HepG2 (cell line): ENCODE data around the gene NUFIP2. TPM values are rescaled to one million over a fixed set of nuclear protein-coding genes. Genes with fewer than 3 reads are reported as not detected.

Experiments
- ARNT2 ChIP-seq: sonication (generic); formaldehyde crosslinking; IDR thresholded peaks from 2 replicates; pipeline ENCODE4 v1.8.0; 2022; ENCODE audit warnings: mild to moderate bottlenecking, low read depth, missing genetic modification reagents, moderate library complexity
- BCL6 ChIP-seq: IDR thresholded peaks from 2 replicates; pipeline ENCODE4 v1.6.1; 2016; ENCODE audit warnings: missing genetic modification reagents, missing compliant biosample characterization
- CBX5 ChIP-seq: sonication (generic); formaldehyde crosslinking; IDR thresholded peaks from 2 replicates; pipeline ENCODE4 v1.4.0; 2020; ENCODE audit warnings: missing genetic modification reagents, borderline replicate concordance
- IKZF1 ChIP-seq: fragments of 450-650 bp; IDR thresholded peaks from 2 replicates; pipeline ENCODE4 v1.7.1; 2016
- ISX ChIP-seq: sonication (generic); formaldehyde crosslinking; conservative IDR thresholded peaks from 2 replicates; pipeline ENCODE4 v1.5.0; 2020; ENCODE audit warnings: missing genetic modification reagents
- ONECUT2 ChIP-seq: sonication (generic); formaldehyde crosslinking; IDR thresholded peaks from 2 replicates; pipeline ENCODE4 v1.4.0; 2020; ENCODE audit warnings: missing genetic modification reagents
- SRSF9 ChIP-seq: fragments of 200-400 bp; formaldehyde crosslinking; IDR thresholded peaks from 2 replicates; pipeline ENCODE4 v1.6.1; 2018; ENCODE audit warnings: borderline replicate concordance, mild to moderate bottlenecking, low read depth, low read length; ENCODE audit not compliant: insufficient read depth, poor library complexity, severe bottlenecking
- THYN1 ChIP-seq: sonication (generic); formaldehyde crosslinking; IDR thresholded peaks from 2 replicates; pipeline ENCODE4 v1.8.1; 2023; ENCODE audit warnings: low read depth, mild to moderate bottlenecking, moderate library complexity, missing genetic modification reagents, borderline replicate concordance
- ZFYVE20 ChIP-seq: sonication (generic); formaldehyde crosslinking; IDR thresholded peaks from 2 replicates; pipeline ENCODE4 v1.8.0; 2023; ENCODE audit warnings: low read depth, mild to moderate bottlenecking, moderate library complexity, missing genetic modification reagents, borderline replicate concordance
- ZIK1 ChIP-seq: sonication (generic); formaldehyde crosslinking; IDR thresholded peaks from 2 replicates; pipeline ENCODE4 v1.5.0; 2020; ENCODE audit warnings: mild to moderate bottlenecking, low read depth, missing genetic modification reagents, borderline replicate concordance
- ZNF282 ChIP-seq: fragments of 450-650 bp; IDR thresholded peaks from 2 replicates; pipeline ENCODE4 v1.6.1; 2018; ENCODE audit not compliant: partially characterized antibody
- ZNF30 ChIP-seq: sonication (generic); formaldehyde crosslinking; IDR thresholded peaks from 2 replicates; pipeline ENCODE4 v1.5.0; 2020; ENCODE audit warnings: mild to moderate bottlenecking, missing genetic modification reagents
- ZNF570 ChIP-seq: sonication (generic); formaldehyde crosslinking; IDR thresholded peaks from 2 replicates; pipeline ENCODE4 v1.4.0; 2020; ENCODE audit warnings: mild to moderate bottlenecking, missing genetic modification reagents, borderline replicate concordance
- polyA plus RNA-seq, 8 experiments: library from polyadenylated mRNA; depleted of rRNA in 3 of 8; stranded (reverse) in 7 of 8; unstranded in 1 of 8; fragments of >200 nt; fragmentation: Illumina TruSeq in 4 of 8; extraction: Trizol in 4 of 8; gene quantifications; 2 replicates each; pipeline versions ENCODE4 v1.2.1 to v1.2.3, GENCODE V29; 2011 to 2016; ENCODE audit warnings: low read depth in 4 of 8, missing spikeins in 1 of 8, mixed read lengths in 1 of 8; ENCODE audit not compliant: insufficient read depth in 1 of 8
- total RNA-seq, 5 experiments: library from RNA; depleted of rRNA; stranded (reverse); fragments of >200 nt; fragmentation: Illumina TruSeq; extraction: Trizol; gene quantifications; 2 replicates each; pipeline ENCODE4 v1.2.3, GENCODE V29; 2016; ENCODE audit warnings: low read depth in 1 of 5
- TF ChIP-seq, protein P1 (sequence below): fragments of 450-650 bp; IDR thresholded peaks from 2 replicates; pipeline ENCODE4 v1.6.1; 2016
- TF ChIP-seq, protein P2 (sequence below): sonication (generic); formaldehyde crosslinking; IDR thresholded peaks from 2 replicates; pipeline ENCODE4 v1.4.0; 2020; ENCODE audit warnings: missing genetic modification reagents
- TF ChIP-seq, protein P3 (sequence below): sonication (generic); formaldehyde crosslinking; conservative IDR thresholded peaks from 2 replicates; pipeline ENCODE4 v1.8.0; 2022; ENCODE audit warnings: low read depth, missing genetic modification reagents
- TF ChIP-seq, protein P4 (sequence below): IDR thresholded peaks from 2 replicates; pipeline ENCODE4 v1.6.1; 2016; ENCODE audit warnings: low read depth, missing genetic modification reagents, missing compliant biosample characterization
- TF ChIP-seq, protein P5 (sequence below): IDR thresholded peaks from 2 replicates; pipeline ENCODE4 v1.6.1; 2018; ENCODE audit warnings: missing genetic modification reagents, mild to moderate bottlenecking, missing compliant biosample characterization

The NUFIP2 gene
- total and polyA plus RNA-seq, 2 of the 13 experiments (the other 11 are each of a cell fraction or from before 2014, with no cell fraction given): 10.3 to 30.8 TPM

DNA sequence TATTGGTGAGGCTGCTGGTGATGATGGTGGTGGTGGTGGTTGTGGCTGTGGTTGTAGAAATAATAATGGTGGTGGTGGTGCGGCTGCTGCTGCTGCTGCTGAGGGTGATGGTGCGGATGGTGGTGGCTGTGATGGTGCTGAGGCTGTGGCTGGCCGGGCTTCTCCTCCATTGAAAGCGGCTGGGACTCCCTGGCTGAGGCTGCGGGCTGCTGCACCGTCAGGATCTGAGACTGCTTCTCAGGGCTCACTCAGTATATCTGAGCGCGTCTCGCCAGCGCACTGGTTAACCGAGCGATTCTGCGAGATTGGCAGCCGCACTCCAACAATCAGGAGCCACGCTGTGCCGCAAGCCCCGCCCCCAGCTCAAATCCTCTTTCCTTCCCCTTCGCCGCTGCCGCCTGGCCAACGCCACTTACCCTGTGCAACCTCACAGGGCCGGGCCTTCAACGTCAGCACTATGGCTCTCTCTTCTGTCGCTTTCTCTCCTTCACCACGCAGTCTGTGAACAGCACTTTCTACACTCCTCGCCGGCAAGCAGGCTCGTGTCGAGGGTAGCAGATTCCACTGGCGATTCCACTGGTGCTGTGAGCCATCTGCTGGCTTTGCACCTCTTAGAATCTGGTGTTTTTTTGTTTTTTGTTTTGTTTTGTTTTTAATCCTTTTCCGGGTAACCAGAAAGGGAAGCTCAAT lies at the start of gene NUFIP2 (continued):
- TF ChIP-seq, protein P1, sequence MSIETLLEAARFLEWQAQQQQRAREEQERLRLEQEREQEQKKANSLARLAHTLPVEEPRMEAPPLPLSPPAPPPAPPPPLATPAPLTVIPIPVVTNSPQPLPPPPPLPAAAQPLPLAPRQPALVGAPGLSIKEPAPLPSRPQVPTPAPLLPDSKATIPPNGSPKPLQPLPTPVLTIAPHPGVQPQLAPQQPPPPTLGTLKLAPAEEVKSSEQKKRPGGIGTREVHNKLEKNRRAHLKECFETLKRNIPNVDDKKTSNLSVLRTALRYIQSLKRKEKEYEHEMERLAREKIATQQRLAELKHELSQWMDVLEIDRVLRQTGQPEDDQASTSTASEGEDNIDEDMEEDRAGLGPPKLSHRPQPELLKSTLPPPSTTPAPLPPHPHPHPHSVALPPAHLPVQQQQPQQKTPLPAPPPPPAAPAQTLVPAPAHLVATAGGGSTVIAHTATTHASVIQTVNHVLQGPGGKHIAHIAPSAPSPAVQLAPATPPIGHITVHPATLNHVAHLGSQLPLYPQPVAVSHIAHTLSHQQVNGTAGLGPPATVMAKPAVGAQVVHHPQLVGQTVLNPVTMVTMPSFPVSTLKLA: 0 out of 2 replicates have a peak, but pooled peaks have one; percentile 29
- TF ChIP-seq BCL6 (CRISPR knock-in tag) (peak; percentile 67; the same call in 1 of the 2 replicates), ZNF282 (no peak), ZIK1 (CRISPR knock-in tag) (peak; percentile 73), SRSF9 (no peak), ZNF570 (CRISPR knock-in tag) (0 out of 2 replicates have a peak, but pooled peaks have one; percentile 45), ZNF30 (no peak), ARNT2 (CRISPR knock-in tag) (peak; percentile 90), ONECUT2 (CRISPR knock-in tag) (no peak), THYN1 (CRISPR knock-in tag) (no peak), ISX (CRISPR knock-in tag) (no peak), IKZF1 (no peak), CBX5 (CRISPR knock-in tag) (peak; percentile 63; the same call in 1 of the 2 replicates), ZFYVE20 (peak; percentile 39; the same call in 1 of the 2 replicates)
- TF ChIP-seq, protein P2, sequence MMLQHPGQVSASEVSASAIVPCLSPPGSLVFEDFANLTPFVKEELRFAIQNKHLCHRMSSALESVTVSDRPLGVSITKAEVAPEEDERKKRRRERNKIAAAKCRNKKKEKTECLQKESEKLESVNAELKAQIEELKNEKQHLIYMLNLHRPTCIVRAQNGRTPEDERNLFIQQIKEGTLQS: no peak
- TF ChIP-seq, protein P3, sequence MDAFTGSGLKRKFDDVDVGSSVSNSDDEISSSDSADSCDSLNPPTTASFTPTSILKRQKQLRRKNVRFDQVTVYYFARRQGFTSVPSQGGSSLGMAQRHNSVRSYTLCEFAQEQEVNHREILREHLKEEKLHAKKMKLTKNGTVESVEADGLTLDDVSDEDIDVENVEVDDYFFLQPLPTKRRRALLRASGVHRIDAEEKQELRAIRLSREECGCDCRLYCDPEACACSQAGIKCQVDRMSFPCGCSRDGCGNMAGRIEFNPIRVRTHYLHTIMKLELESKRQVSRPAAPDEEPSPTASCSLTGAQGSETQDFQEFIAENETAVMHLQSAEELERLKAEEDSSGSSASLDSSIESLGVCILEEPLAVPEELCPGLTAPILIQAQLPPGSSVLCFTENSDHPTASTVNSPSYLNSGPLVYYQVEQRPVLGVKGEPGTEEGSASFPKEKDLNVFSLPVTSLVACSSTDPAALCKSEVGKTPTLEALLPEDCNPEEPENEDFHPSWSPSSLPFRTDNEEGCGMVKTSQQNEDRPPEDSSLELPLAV: no peak
- TF ChIP-seq, protein P4, sequence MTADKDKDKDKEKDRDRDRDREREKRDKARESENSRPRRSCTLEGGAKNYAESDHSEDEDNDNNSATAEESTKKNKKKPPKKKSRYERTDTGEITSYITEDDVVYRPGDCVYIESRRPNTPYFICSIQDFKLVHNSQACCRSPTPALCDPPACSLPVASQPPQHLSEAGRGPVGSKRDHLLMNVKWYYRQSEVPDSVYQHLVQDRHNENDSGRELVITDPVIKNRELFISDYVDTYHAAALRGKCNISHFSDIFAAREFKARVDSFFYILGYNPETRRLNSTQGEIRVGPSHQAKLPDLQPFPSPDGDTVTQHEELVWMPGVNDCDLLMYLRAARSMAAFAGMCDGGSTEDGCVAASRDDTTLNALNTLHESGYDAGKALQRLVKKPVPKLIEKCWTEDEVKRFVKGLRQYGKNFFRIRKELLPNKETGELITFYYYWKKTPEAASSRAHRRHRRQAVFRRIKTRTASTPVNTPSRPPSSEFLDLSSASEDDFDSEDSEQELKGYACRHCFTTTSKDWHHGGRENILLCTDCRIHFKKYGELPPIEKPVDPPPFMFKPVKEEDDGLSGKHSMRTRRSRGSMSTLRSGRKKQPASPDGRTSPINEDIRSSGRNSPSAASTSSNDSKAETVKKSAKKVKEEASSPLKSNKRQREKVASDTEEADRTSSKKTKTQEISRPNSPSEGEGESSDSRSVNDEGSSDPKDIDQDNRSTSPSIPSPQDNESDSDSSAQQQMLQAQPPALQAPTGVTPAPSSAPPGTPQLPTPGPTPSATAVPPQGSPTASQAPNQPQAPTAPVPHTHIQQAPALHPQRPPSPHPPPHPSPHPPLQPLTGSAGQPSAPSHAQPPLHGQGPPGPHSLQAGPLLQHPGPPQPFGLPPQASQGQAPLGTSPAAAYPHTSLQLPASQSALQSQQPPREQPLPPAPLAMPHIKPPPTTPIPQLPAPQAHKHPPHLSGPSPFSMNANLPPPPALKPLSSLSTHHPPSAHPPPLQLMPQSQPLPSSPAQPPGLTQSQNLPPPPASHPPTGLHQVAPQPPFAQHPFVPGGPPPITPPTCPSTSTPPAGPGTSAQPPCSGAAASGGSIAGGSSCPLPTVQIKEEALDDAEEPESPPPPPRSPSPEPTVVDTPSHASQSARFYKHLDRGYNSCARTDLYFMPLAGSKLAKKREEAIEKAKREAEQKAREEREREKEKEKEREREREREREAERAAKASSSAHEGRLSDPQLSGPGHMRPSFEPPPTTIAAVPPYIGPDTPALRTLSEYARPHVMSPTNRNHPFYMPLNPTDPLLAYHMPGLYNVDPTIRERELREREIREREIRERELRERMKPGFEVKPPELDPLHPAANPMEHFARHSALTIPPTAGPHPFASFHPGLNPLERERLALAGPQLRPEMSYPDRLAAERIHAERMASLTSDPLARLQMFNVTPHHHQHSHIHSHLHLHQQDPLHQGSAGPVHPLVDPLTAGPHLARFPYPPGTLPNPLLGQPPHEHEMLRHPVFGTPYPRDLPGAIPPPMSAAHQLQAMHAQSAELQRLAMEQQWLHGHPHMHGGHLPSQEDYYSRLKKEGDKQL (CRISPR knock-in tag): 0 out of 2 replicates have a peak, but pooled peaks have one; percentile 29
- TF ChIP-seq, protein P5, sequence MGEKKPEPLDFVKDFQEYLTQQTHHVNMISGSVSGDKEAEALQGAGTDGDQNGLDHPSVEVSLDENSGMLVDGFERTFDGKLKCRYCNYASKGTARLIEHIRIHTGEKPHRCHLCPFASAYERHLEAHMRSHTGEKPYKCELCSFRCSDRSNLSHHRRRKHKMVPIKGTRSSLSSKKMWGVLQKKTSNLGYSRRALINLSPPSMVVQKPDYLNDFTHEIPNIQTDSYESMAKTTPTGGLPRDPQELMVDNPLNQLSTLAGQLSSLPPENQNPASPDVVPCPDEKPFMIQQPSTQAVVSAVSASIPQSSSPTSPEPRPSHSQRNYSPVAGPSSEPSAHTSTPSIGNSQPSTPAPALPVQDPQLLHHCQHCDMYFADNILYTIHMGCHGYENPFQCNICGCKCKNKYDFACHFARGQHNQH: peak; percentile 79
